ENCODE measurements around the gene SNX3. TPM values are rescaled to one million over a fixed set of nuclear protein-coding genes. Genes with fewer than 3 reads are reported as not detected.

The SNX3 gene
- polyA plus RNA-seq, 1 donor from 2014 or later = 135 TPM

- H3F3A ChIP-seq (ENCODE audit: insufficient read depth, low read length, poor library complexity, severe bottlenecking) = no peaks in the 10 kb centered on the region
- H3K27ac ChIP-seq (ENCODE audit: low read length) = no peak overlapping the region
- no peaks in the 10 kb centered on the region for H3K79me2 ChIP-seq (replicated peaks; ENCODE audit: insufficient read depth, low read length)
- H3K36me3 ChIP-seq (ENCODE audit: insufficient read depth, low read length) = no peaks in the 10 kb centered on the region
- TF ChIP-seq CTCF (IDR thresholded peaks at IDR 0.05; ENCODE audit: poor library complexity, severe bottlenecking) = no peak
- TF ChIP-seq RAD21 (conservative IDR thresholded peaks at IDR 0.05) = no peak
- TF ChIP-seq, protein P1, sequence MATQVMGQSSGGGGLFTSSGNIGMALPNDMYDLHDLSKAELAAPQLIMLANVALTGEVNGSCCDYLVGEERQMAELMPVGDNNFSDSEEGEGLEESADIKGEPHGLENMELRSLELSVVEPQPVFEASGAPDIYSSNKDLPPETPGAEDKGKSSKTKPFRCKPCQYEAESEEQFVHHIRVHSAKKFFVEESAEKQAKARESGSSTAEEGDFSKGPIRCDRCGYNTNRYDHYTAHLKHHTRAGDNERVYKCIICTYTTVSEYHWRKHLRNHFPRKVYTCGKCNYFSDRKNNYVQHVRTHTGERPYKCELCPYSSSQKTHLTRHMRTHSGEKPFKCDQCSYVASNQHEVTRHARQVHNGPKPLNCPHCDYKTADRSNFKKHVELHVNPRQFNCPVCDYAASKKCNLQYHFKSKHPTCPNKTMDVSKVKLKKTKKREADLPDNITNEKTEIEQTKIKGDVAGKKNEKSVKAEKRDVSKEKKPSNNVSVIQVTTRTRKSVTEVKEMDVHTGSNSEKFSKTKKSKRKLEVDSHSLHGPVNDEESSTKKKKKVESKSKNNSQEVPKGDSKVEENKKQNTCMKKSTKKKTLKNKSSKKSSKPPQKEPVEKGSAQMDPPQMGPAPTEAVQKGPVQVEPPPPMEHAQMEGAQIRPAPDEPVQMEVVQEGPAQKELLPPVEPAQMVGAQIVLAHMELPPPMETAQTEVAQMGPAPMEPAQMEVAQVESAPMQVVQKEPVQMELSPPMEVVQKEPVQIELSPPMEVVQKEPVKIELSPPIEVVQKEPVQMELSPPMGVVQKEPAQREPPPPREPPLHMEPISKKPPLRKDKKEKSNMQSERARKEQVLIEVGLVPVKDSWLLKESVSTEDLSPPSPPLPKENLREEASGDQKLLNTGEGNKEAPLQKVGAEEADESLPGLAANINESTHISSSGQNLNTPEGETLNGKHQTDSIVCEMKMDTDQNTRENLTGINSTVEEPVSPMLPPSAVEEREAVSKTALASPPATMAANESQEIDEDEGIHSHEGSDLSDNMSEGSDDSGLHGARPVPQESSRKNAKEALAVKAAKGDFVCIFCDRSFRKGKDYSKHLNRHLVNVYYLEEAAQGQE (IDR thresholded peaks at IDR 0.05; ENCODE audit: borderline replicate concordance) = no peak
- no peak for TF ChIP-seq POLR2AphosphoS5 (IDR thresholded peaks at IDR 0.05)
- no peak for TF ChIP-seq TAF1 (IDR thresholded peaks at IDR 0.05; ENCODE audit: low read depth)
- TF ChIP-seq EP300 (conservative IDR thresholded peaks at IDR 0.05; ENCODE audit: poor library complexity, severe bottlenecking) = no peak
- TF ChIP-seq EZH2 (IDR thresholded peaks at IDR 0.05; ENCODE audit: borderline replicate concordance, insufficient read depth, low read length, poor library complexity, severe bottlenecking) = no peak
- no peak for TF ChIP-seq MXI1 (conservative IDR thresholded peaks at IDR 0.05; ENCODE audit: poor library complexity, severe bottlenecking)
- no peak for TF ChIP-seq SMC3 (conservative IDR thresholded peaks at IDR 0.05; ENCODE audit: poor library complexity)
- H2AFZ ChIP-seq (ENCODE audit: low read depth, low read length) = no peak overlapping the region
- H4K20me1 ChIP-seq (ENCODE audit: insufficient read depth) = no peaks in the 10 kb centered on the region
- no peak overlapping the region for H3K4me3 ChIP-seq (ENCODE audit: low read length)
- no peak overlapping the region for H3K9ac ChIP-seq (ENCODE audit: low read length)
- H3K9me2 ChIP-seq (ENCODE audit: insufficient read depth, low read length) = no peaks in the 10 kb centered on the region
- no peak overlapping the region for H3K4me2 ChIP-seq (ENCODE audit: low read length)
- no peaks in the 10 kb centered on the region for H3K9me3 ChIP-seq (ENCODE audit: low read length)
- H3K27me3 ChIP-seq (ENCODE audit: insufficient read depth, low read depth, low read length) = no peaks in the 10 kb centered on the region
Measured at GRCh38 chr6:108304646-108305045, 43.8 kb upstream of the SNX3 start.

- TF ChIP-seq MXI1 (conservative IDR thresholded peaks at IDR 0.05; ENCODE audit: poor library complexity, severe bottlenecking) (no peak), POLR2AphosphoS5 (IDR thresholded peaks at IDR 0.05) (no peak), RAD21 (conservative IDR thresholded peaks at IDR 0.05) (no peak), TAF1 (IDR thresholded peaks at IDR 0.05; ENCODE audit: low read depth) (no peak), EP300 (conservative IDR thresholded peaks at IDR 0.05; ENCODE audit: poor library complexity, severe bottlenecking) (no peak), CTCF (IDR thresholded peaks at IDR 0.05; ENCODE audit: poor library complexity, severe bottlenecking) (no peak), SMC3 (conservative IDR thresholded peaks at IDR 0.05; ENCODE audit: poor library complexity) (no peak), EZH2 (IDR thresholded peaks at IDR 0.05; ENCODE audit: borderline replicate concordance, insufficient read depth, low read length, poor library complexity, severe bottlenecking) (no peak)
- TF ChIP-seq, protein P1 (IDR thresholded peaks at IDR 0.05; ENCODE audit: borderline replicate concordance) = no peak
- H3K9me3 ChIP-seq (ENCODE audit: low read length) = no peaks in the 10 kb centered on the region
- no peak overlapping the region for H3K4me3 ChIP-seq (ENCODE audit: low read length)
- no peaks in the 10 kb centered on the region for H3K27me3 ChIP-seq (ENCODE audit: insufficient read depth, low read depth, low read length)
- no peaks in the 10 kb centered on the region for H3K36me3 ChIP-seq (ENCODE audit: insufficient read depth, low read length)
- no peaks in the 10 kb centered on the region for H3F3A ChIP-seq (ENCODE audit: insufficient read depth, low read length, poor library complexity, severe bottlenecking)
- H3K4me2 ChIP-seq (ENCODE audit: low read length) = no peak overlapping the region
- H3K27ac ChIP-seq (ENCODE audit: low read length) = no peak overlapping the region
- no peaks in the 10 kb centered on the region for H3K79me2 ChIP-seq (replicated peaks; ENCODE audit: insufficient read depth, low read length)
- H3K9me2 ChIP-seq (ENCODE audit: insufficient read depth, low read length) = no peaks in the 10 kb centered on the region
- no peak overlapping the region for H2AFZ ChIP-seq (ENCODE audit: low read depth, low read length)
- no peaks in the 10 kb centered on the region for H4K20me1 ChIP-seq (ENCODE audit: insufficient read depth)
- H3K9ac ChIP-seq (ENCODE audit: low read length) = no peak overlapping the region
Measured at GRCh38 chr6:108302386-108302785, 41.5 kb upstream of the SNX3 start.
